Type B pancreatic cell (in vitro differentiated cells): ENCODE measurements around the gene CLEC2B. TPM values are rescaled to one million over a fixed set of nuclear protein-coding genes. Genes with fewer than 3 reads are reported as not detected.

ENCODE experiments used
- DNase-seq: peaks from one replicate; pipeline ENCODE4 v3.0.0; 2021; ENCODE audit warnings: mixed read lengths; ENCODE audit not compliant: unreplicated experiment; ENCODE audit errors: extremely low spot score
- H3K27ac Mint-ChIP-seq: 2 replicates; pipeline ENCODE4 v1.8.0; 2021; ENCODE audit warnings: mild to moderate bottlenecking, mixed read lengths
- H3K27me3 Mint-ChIP-seq: 2 replicates; pipeline ENCODE4 v1.8.0; 2021; ENCODE audit warnings: mixed read lengths
- H3K36me3 Mint-ChIP-seq: 2 replicates; pipeline ENCODE4 v1.8.0; 2021; ENCODE audit warnings: mixed read lengths
- H3K4me1 Mint-ChIP-seq: one replicate; pipeline ENCODE4 v1.8.0; 2021; ENCODE audit warnings: mixed read lengths; ENCODE audit not compliant: unreplicated experiment
- H3K4me3 Mint-ChIP-seq: 2 replicates; pipeline ENCODE4 v1.8.0; 2021; ENCODE audit warnings: mild to moderate bottlenecking, mixed read lengths
- H3K9me3 Mint-ChIP-seq: 2 replicates; pipeline ENCODE4 v1.8.0; 2021; ENCODE audit warnings: mixed read lengths
- long read RNA-seq: library from polyadenylated mRNA; unstranded; transcript quantifications from one replicate; pipeline ENCODE4 v2.0.0, GENCODE V29; 2020
- total RNA-seq: library from RNA; stranded (reverse); gene quantifications from 2 replicates; pipeline ENCODE4 v1.2.1, GENCODE V29; 2021; ENCODE audit warnings: low replicate concordance
- TF ChIP-seq, protein P1 (sequence below): fragments of 200-600 bp; sonication (generic); conservative IDR thresholded peaks from 2 replicates; pipeline ENCODE4 v1.5.0; 2021; ENCODE audit warnings: antibody characterized with exemption, mild to moderate bottlenecking

The CLEC2B gene
- total RNA-seq, result not detected in 2 replicates
- long read RNA-seq, result 0 reads

DNA sequence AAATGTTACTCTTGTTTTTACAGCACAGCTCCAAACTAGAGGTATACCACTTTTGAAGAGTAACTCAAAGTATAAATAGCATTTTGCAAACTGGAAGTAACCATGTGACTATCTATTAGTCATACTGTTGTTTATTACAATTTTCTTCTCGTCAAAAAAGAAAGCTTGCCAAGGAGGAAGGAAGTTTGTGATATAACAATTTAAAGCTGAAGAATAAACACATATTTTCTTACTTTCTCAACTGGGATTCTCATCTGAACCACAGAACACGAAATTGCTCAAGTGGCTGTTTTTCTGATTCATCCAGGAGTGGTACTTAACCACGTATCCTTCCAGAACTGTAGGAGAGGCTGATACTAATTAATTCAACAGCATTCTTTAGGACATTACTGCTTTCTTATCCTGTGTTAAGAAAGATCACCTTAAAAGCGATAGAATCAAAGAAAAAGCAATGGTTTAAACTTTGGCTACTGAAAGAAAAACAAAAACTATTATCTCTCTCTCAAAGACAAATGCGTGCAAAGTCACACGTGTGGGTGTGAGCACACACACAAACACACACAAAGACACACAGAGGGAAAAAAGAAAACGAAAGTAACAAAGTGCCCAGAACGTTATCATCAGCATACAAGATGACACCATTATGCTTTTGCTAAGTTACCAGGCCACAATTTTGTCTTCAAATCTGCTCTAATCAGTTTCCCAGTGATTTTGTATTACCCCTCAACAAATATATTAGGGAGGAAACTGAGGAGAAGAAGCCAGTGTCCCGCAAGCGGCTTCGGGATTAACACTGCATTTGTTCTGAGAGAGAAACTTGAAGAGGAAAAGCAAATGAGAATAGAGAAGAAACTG, at the start of gene CLEC2B:
CLEC2B (minus strand) TSS at position 48 of the 855 bp plus-strand sequence.
- DNase-seq, result no peak
- Mint-ChIP-seq H3K27ac (peak within 1 kb of the TSS; percentile 27), H3K36me3 (no peaks in the 10 kb centered on the region), H3K27me3 (no peaks in the 10 kb centered on the region), H3K4me1 (peaks cover 3% of the 10 kb centered on the region), H3K4me3 (peak within 1 kb of the TSS; percentile 71), H3K9me3 (no peaks in the 10 kb centered on the region)
- TF ChIP-seq, protein P1, sequence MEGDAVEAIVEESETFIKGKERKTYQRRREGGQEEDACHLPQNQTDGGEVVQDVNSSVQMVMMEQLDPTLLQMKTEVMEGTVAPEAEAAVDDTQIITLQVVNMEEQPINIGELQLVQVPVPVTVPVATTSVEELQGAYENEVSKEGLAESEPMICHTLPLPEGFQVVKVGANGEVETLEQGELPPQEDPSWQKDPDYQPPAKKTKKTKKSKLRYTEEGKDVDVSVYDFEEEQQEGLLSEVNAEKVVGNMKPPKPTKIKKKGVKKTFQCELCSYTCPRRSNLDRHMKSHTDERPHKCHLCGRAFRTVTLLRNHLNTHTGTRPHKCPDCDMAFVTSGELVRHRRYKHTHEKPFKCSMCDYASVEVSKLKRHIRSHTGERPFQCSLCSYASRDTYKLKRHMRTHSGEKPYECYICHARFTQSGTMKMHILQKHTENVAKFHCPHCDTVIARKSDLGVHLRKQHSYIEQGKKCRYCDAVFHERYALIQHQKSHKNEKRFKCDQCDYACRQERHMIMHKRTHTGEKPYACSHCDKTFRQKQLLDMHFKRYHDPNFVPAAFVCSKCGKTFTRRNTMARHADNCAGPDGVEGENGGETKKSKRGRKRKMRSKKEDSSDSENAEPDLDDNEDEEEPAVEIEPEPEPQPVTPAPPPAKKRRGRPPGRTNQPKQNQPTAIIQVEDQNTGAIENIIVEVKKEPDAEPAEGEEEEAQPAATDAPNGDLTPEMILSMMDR, result no peak

DNA sequence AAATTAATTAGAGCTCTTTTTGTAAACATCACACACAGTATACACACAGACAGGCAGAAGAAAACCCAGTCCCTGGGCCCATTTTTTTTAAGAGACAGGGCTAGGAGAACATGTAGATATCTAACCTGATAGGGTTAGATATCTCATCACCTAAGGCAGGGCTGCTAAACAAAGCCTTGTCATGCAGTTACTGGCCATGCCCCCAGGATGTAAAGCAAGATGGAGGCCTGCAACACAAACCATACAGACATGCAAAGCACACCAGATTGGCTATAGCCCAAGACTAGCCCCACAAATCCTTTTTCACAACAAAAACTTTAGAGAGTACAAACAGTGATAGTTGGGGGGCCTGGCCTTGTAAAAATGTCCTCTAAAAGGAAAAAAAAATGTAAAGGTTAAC, 42.6 kb upstream of the CLEC2B start:
- Mint-ChIP-seq H3K9me3 (peaks cover 19% of the 10 kb centered on the region), H3K27me3 (no peaks in the 10 kb centered on the region), H3K36me3 (peaks cover 19% of the 10 kb centered on the region), H3K4me1 (no peaks in the 10 kb centered on the region), H3K27ac (peak overlapping the region; percentile 50), H3K4me3 (no peak overlapping the region)
- TF ChIP-seq, protein P1, result no peak
- DNase-seq, result no peak

DNA sequence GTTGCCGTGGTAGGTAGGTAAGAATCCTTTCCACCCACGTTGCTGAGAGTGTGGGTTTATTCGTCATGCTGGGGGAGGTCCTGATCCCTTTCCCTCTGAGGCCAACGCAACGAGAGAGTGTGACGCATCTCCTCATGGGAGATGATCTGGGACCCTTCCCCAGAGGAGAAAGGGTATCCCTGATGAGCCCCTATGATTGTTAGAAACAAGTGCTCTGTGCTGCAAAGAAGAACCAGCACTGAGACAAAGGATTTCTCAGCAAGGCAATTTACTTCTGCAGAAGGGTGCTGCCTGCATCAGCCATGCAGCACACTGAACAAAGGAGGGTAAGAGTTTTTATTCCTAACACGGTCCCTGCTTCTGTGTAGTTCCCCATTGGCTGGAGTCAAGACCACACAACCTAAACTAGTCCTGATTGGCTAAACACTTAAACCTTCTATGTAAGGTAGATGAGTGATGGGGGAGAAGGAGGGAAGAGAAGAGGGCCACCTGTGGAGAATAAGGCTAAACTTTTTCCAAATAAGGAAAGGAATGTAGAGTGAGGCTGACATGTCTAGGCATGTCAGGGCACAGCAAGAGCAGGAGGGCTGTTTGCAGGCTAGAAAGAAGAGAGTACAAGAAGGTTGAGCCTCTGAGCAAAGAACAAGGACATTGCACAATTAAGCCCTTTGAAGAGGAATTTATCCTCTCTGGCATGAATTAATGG, 41.7 kb upstream of the CLEC2B start:
- peak overlapping the region; percentile 50 for H3K27ac Mint-ChIP-seq
- no peak overlapping the region for H3K4me3 Mint-ChIP-seq
- no peak for DNase-seq
- H3K27me3 Mint-ChIP-seq, result no peaks in the 10 kb centered on the region
- H3K36me3 Mint-ChIP-seq, result peaks cover 19% of the 10 kb centered on the region
- H3K4me1 Mint-ChIP-seq, result no peaks in the 10 kb centered on the region
- TF ChIP-seq, protein P1, result no peak
- peaks cover 22% of the 10 kb centered on the region for H3K9me3 Mint-ChIP-seq

DNA sequence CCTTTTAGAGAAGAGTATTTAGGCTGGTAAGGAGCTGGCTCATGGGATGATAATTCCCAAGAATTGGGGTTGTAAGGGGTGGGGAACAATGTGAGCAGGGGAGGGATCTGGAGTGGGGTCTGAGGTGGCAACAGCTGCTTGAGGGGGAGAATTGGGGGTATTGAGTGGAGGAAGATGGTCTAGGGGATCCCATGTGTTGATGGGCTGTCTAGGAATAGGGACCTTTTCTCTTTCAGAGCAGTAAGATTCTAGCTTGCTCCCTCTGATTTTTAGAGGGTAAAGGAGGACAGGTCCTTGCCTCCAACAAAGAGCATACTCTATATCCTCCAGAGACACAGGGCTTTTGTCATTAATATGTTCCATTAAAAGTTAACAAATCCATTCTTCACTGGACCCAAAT, 40.6 kb upstream of the CLEC2B start:
- no peak for DNase-seq
- Mint-ChIP-seq H3K27me3 (no peaks in the 10 kb centered on the region), H3K27ac (no peak overlapping the region), H3K4me3 (no peak overlapping the region), H3K36me3 (peaks cover 23% of the 10 kb centered on the region), H3K9me3 (peaks cover 22% of the 10 kb centered on the region), H3K4me1 (no peaks in the 10 kb centered on the region)
- TF ChIP-seq, protein P1, result no peak

DNA sequence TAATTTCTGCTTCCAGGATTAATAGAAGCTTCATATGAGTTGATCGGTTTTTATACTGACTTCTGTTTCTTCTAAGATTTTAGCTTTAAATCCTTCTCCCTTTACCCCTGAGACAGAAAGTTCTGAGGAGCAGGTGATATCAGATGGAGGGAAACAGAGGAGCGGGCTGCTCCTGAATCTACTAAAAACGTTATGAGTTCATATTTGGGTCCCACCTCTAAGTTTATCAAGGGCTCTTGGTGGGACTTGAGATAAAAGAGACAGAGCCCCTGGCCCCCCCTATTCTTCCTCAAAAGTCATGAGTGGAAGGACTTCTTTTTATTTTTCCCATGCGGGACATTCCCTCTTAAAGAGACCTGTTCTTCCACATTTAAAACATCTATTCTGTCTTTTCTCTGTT, 39.2 kb upstream of the CLEC2B start:
- no peak for DNase-seq
- H3K27ac Mint-ChIP-seq, result no peak overlapping the region
- H3K9me3 Mint-ChIP-seq, result peaks cover 22% of the 10 kb centered on the region
- H3K36me3 Mint-ChIP-seq, result peaks cover 23% of the 10 kb centered on the region
- H3K4me3 Mint-ChIP-seq, result no peak overlapping the region
- TF ChIP-seq, protein P1, result no peak
- no peaks in the 10 kb centered on the region for H3K4me1 Mint-ChIP-seq
- H3K27me3 Mint-ChIP-seq, result no peaks in the 10 kb centered on the region
